ENCODE data around the gene NT5DC3. TPM values are rescaled to one million over a fixed set of nuclear protein-coding genes. Genes with fewer than 3 reads are reported as not detected.

The NT5DC3 gene
- total RNA-seq, 4 donors from 2014 or later, result 3.6 to 5.8 (median 4.4) TPM

- Histone ChIP-seq H3K27me3 (no peaks in the 10 kb centered on the region), H3K4me1 (peaks cover 15 to 16% of the 10 kb centered on the region in 2 donors), H3K36me3 (no peaks in the 10 kb centered on the region), H3K9me3 (no peaks in the 10 kb centered on the region), H3K27ac (no peak overlapping the region), H3K4me3 (replicated peaks in 1 of 3) (no peak overlapping the region)
- 51 to 67% methylated on average over 1 of the region's 1 CpG for WGBS, 2 donors
- TF ChIP-seq CTCF (IDR thresholded peaks at IDR 0.05) (no peak), POLR2A (IDR thresholded peaks at IDR 0.05) (no peak)
- intact Hi-C loops (cut with DNase I), result no loop called here
- DNase-seq, result no peak
These were observed 10.1 kb upstream of the NT5DC3 start for GRCh38 chr12:103851127-103851526.

- intact Hi-C loops (cut with DNase I), result no loop called here
- H3K4me1 ChIP-seq, result peaks cover 15 to 16% of the 10 kb centered on the region in 2 donors
- 86 to 88% methylated on average over 1 of the region's 1 CpG for WGBS, 2 donors
- TF ChIP-seq POLR2A (IDR thresholded peaks at IDR 0.05) (no peak), CTCF (IDR thresholded peaks at IDR 0.05) (no peak)
- DNase-seq, result no peak
- H3K4me3 ChIP-seq (replicated peaks in 1 of 3), result no peak overlapping the region
- no peaks in the 10 kb centered on the region for H3K36me3 ChIP-seq
- H3K27me3 ChIP-seq, result no peaks in the 10 kb centered on the region
- no peaks in the 10 kb centered on the region for H3K9me3 ChIP-seq
- H3K27ac ChIP-seq, result no peak overlapping the region
These were observed 9.4 kb upstream of the NT5DC3 start for GRCh38 chr12:103850429-103850828.

- TF ChIP-seq POLR2A (IDR thresholded peaks at IDR 0.05) (no peak), CTCF (IDR thresholded peaks at IDR 0.05) (no peak)
- no peak overlapping the region for H3K27ac ChIP-seq
- WGBS, 2 donors, result 57 to 86% methylated on average over 4 of the region's 4 CpGs
- peak; percentile 20 to 29 for DNase-seq
- H3K4me3 ChIP-seq (replicated peaks in 1 of 3), result no peak overlapping the region
- H3K4me1 ChIP-seq, result peaks cover 15 to 16% of the 10 kb centered on the region in 2 donors
- H3K36me3 ChIP-seq, result no peaks in the 10 kb centered on the region
- intact Hi-C loops (cut with DNase I), result no loop called here
- no peaks in the 10 kb centered on the region for H3K9me3 ChIP-seq
- no peaks in the 10 kb centered on the region for H3K27me3 ChIP-seq
These were observed 8.0 kb upstream of the NT5DC3 start for GRCh38 chr12:103848917-103849491.

DNA sequence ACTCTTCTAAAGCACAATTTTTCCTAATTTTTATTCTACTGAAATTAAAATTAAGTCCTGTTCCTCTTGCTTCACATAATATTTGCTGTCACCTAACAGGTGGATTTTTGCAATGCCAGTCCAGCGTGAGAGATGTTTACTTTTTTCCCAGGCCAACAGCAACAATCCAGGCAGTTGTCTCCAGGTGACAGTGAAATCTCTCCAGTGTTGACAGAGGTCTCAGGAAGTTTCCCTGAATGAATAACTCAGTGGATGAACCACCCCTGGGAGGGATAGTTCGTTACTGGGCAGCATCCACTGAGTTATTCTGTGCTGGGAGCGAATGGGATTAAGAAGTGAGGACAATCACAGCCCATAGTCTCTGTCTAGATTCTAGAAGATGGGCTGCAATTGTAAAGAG, 7.1 kb upstream of the NT5DC3 start:
- Histone ChIP-seq H3K9me3 (no peaks in the 10 kb centered on the region), H3K36me3 (no peaks in the 10 kb centered on the region), H3K4me1 (peaks cover 15 to 16% of the 10 kb centered on the region in 2 donors), H3K27ac (no peak overlapping the region), H3K27me3 (no peaks in the 10 kb centered on the region), H3K4me3 (replicated peaks in 1 of 3) (no peak overlapping the region)
- peak in 1 of 2 donors; percentile 29 for DNase-seq
- intact Hi-C loops (cut with DNase I), result no loop called here
- TF ChIP-seq CTCF (IDR thresholded peaks at IDR 0.05) (no peak), POLR2A (IDR thresholded peaks at IDR 0.05) (no peak)
- WGBS, 2 donors, result 53 to 66% methylated on average over 3 of the region's 3 CpGs

DNA sequence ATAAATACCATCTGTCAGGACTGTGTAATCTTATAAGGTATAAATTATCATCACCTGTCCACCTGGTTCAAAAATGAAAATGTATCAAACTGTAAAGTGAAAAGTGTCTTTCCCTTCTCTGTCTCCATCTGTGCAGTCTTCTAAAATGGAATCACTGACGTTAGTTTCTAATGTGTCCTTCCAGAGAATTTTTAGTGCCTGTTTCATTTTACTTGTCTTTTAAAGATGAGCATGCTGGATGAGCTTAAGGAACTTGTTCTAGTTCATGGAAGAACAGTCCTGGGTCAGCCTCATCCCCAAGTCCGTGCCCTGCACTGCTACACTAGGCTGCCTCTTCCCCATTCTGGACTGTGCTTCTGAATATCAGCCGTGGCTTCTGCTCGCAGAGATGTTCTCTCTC, 5.4 kb upstream of the NT5DC3 start:
- TF ChIP-seq POLR2A (IDR thresholded peaks at IDR 0.05) (no peak), CTCF (IDR thresholded peaks at IDR 0.05) (no peak)
- H3K4me1 ChIP-seq, result peaks cover 19 to 22% of the 10 kb centered on the region in 2 donors
- H3K36me3 ChIP-seq, result no peaks in the 10 kb centered on the region
- H3K27me3 ChIP-seq, result no peaks in the 10 kb centered on the region
- intact Hi-C loops (cut with DNase I), result no loop called here
- 92% methylated on average over 4 of the region's 4 CpGs for WGBS, 2 donors
- no peak overlapping the region for H3K27ac ChIP-seq
- no peaks in the 10 kb centered on the region for H3K9me3 ChIP-seq
- no peak for DNase-seq
- H3K4me3 ChIP-seq (replicated peaks in 1 of 3), result no peak overlapping the region
